ENCODE measurements around the gene DCAF7.

DCAF7 gene

DNA sequence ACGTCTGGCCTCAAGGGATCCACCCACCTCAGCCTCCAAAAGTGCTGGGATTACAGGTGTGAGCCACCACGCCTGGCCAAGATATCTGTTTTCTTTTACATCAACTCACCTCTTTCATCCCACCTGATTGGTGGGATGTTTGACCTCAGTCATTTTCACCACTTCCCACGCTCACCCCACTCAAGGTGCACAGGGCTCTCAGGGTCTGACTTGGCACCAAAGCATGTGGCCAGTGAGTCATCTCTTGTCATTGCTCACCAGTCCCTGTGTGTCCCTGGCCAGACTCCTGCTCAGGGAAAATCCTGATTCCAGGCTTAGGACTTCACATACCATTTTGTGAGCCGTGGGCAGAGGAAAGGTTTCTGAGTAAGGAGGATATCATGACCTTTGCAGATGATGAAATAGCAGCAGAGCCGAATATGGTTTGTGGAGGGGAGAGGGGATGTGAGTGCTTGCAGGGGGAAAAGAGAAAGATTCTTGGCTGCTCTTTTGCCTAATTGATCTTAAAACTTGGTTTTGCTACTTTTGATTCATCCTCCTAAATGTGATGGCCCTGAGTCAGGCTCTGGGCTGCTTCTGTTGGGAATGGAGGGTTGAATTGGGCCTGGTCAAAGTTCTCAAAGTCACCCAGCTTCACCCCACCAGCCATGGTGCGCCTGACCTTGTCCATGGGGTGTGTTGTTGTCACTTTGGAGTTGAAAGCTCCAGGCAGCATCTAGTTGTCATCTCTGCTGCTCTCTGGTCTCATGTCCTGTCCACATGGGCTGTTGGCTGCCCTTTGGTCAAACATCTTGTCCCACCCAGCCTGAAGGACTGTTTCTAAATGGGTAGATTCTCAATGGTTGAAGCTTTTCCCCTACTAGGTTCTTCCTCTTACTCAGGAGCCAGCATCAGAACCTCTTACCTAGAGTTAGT is 33.1 kb upstream of the DCAF7 start:
- TF ChIP-seq, protein P1, sequence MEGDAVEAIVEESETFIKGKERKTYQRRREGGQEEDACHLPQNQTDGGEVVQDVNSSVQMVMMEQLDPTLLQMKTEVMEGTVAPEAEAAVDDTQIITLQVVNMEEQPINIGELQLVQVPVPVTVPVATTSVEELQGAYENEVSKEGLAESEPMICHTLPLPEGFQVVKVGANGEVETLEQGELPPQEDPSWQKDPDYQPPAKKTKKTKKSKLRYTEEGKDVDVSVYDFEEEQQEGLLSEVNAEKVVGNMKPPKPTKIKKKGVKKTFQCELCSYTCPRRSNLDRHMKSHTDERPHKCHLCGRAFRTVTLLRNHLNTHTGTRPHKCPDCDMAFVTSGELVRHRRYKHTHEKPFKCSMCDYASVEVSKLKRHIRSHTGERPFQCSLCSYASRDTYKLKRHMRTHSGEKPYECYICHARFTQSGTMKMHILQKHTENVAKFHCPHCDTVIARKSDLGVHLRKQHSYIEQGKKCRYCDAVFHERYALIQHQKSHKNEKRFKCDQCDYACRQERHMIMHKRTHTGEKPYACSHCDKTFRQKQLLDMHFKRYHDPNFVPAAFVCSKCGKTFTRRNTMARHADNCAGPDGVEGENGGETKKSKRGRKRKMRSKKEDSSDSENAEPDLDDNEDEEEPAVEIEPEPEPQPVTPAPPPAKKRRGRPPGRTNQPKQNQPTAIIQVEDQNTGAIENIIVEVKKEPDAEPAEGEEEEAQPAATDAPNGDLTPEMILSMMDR (IDR thresholded peaks at IDR 0.05; ENCODE audit: insufficient read depth, low read depth, low read length, missing control alignments), result no peak
- peak; percentile 68 for DNase-seq (ENCODE audit: low read depth)
- H3K4me3 ChIP-seq (ENCODE audit: low read length), result no peak overlapping the region

DNA sequence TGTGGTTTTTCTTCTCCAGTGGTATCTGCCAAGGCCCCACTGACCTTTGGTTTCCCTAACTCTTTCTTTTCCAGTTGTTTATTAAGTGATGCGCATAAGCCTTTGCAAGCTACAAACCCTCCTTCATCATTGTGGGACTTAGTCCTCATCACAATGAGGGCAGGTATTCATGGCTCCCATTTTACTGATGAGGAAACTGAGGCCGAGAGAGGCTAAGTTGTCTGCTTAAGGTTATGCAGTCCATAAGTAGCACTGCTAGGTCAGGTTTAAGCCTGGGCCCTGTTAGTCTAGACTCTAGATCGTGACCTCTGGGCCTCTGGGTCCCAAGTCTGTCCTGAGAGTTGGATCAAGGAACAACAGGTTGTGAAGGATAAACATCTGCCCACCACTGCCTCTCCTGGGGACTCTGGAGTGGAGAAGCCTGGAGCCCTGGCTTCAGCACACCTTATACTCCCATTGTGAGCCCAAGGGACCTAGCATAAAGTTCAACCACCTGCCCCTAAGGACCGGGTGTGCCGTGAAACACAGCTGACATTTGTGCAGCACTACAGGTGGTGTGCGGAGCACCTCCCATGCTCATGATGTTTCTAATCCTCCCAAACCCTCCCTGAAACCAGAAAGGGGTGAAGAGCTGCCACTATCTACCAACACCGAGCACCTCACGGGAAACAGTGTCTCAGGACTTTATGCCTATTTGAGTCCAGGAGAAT is 32.3 kb upstream of the DCAF7 start:
- DNase-seq (ENCODE audit: low read depth), result no peak
- H3K4me3 ChIP-seq (ENCODE audit: low read length), result no peak overlapping the region
- TF ChIP-seq, protein P1 (IDR thresholded peaks at IDR 0.05; ENCODE audit: insufficient read depth, low read depth, low read length, missing control alignments), result no peak

DNA sequence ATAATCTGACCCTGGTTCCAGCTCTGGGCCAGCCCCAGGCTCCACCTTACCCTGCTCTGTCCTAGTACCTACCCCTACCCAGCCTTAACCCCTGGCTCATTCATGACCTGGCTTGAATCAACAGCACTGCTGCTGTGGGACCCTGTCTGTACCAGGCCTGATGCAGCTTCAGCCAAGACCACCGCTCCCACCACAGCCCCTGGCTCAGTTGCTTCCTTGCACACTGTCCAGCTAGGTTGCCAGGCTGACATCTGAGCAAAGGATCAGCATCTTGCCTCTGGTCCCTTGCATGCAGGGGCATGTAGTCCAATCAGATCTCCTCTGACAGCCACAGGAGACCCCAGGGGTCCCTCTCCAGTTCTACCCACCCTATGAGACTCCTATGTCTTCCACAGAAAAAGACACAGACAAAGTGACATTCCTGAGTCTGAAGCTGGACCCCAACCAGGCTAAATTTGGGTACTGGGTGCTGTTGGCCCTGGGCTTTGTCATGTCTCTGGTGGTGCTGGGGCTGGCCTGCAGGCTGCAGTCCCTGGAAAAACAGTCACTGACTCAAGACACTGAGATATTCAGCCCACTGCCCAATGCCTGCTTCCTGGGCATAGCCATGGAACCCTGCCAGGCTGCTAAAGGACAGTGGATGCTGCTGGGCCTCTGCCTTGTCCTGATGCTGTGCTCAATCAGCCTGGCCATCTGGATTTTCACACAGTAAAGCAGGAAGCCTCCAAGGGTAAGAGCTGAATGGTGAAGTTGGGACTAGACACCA is 31.0 kb upstream of the DCAF7 start:
- TF ChIP-seq, protein P1 (IDR thresholded peaks at IDR 0.05; ENCODE audit: insufficient read depth, low read depth, low read length, missing control alignments), result no peak
- no peak overlapping the region for H3K4me3 ChIP-seq (ENCODE audit: low read length)
- DNase-seq (ENCODE audit: low read depth), result no peak

DNA sequence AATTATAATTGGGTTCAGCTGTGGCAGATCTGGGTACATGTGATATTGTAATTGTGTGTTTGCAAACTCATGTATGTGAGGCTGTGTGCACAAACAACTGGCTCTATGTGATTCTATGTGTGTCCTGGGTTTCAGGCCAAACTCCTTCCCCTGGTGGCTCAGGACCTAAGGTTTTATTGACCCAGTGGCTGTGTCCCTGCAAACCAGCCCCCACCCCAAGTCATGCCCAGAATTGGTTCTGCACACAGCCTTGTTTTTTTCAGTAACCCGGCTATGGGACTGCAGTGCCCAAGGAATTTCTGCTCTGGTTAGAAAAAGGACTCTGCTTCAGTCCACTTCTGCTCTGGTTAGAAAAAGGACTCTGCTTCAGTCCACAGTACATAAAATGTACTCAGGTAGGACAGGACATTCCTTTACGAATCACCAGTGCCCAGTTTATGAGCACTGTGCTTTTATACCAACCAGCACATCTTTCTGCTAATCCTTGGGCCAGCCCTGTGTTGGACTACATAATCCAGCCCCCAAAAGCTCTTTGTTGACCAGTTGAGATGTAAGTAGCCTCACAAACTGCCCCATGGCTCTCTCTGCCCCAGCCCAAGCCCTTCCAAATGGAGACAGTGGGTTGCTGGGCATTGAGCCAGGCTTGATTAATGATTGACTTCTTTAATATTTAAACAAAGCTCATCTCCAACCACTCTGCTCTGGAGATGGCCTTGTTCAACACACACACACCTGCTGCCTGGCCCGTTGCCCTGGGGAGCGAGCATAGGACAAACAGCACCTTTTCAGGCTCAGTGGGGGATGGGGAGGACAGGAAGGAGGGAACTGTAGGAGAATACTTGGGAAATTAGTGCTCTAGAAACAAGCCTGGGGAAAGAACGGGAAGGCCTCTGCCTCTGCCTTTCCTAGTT is 30.1 kb upstream of the DCAF7 start:
- DNase-seq (ENCODE audit: low read depth), result no peak
- no peak overlapping the region for H3K4me3 ChIP-seq (ENCODE audit: low read length)
- TF ChIP-seq, protein P1 (IDR thresholded peaks at IDR 0.05; ENCODE audit: insufficient read depth, low read depth, low read length, missing control alignments), result no peak

DNA sequence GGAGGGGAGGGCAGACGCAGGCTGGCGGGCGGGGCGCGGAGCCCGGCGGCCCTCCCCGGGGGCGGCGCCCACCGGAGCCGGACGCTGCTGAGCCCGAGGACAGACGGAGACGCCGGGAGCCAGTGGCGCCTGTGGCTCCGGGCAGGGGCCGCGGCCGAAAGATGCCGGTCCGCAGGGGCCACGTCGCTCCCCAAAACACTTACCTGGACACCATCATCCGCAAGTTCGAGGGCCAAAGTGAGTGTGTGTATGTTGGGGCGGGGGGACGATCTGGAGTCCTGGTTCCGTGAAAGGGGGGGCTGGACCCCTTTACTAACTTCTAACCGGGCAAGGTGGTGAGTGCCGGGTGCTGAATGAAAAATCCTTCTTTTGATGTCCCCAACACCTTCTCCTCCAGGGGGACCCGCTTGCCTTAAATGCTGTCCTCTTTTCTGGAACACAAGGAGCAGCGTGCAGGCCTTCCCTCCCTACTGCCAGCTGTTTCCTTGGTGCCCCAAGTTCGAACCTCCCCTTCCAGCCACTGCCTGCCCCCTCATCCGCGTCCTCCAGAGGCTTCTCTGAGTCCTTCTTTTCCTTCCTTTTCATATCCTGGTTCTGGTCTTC is 26.9 kb upstream of the DCAF7 start, which contains the start of gene KCNH6:
Gene KCNH6 (plus strand): TSS at position 106 of the 603 bp plus-strand sequence. CDS start 56 bp downstream, at position 162.
- no peak within 1 kb of the TSS for H3K4me3 ChIP-seq (ENCODE audit: low read length)
- no peak for DNase-seq (ENCODE audit: low read depth)
- TF ChIP-seq, protein P1 (IDR thresholded peaks at IDR 0.05; ENCODE audit: insufficient read depth, low read depth, low read length, missing control alignments), result no peak

Data from epithelial cell of esophagus (primary cell).